ENCODE data around the gene PRR35. TPM values are rescaled to one million over a fixed set of nuclear protein-coding genes. Genes with fewer than 3 reads are reported as not detected.

PRR35 gene
- total RNA-seq: not detected

DNA sequence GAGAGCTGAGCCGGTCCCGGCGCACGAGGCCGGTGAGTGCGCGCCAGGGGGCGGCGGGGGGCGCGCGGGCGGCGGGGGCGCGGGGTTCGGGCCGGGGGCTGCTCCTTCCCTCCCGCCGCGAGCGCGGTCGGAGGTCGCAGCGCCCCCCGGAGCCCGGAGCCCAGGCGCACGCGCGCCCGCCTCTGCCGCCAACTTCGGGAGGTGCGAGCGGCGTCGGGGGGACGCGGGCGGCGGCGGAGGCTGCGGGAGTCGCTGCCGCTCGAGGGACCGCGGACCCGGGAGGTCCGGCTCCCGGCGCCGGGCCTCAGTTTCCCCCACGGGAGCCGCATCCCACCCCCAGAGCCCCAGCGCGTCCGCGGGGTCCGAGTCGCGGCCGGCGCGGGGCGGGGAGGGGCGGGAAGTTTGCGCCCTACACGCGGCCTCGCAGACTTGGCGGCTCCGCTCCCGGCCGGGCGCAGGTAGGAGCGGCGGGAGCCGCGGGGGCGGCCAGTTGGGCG is at the start of gene PRR35:
PRR35 (plus strand) TSS at position 191 of the 497 bp plus-strand sequence. CDS start 2,901 bp downstream, outside the sequence.
- no peak within 1 kb of the TSS for H3K27ac Mint-ChIP-seq
- H3K4me1 Mint-ChIP-seq: no peaks in the 10 kb centered on the region
- H3K4me3 Mint-ChIP-seq: no peak within 1 kb of the TSS
- H3K9me3 Mint-ChIP-seq: no peaks in the 10 kb centered on the region
- H3K27me3 Mint-ChIP-seq: peaks cover 14% of the 10 kb centered on the region
- no peaks in the 10 kb centered on the region for H3K36me3 Mint-ChIP-seq
- DNase-seq: no peak

- no peaks in the 10 kb centered on the region for H3K9me3 Mint-ChIP-seq
- no peak overlapping the region for H3K4me3 Mint-ChIP-seq
- no peak overlapping the region for H3K27ac Mint-ChIP-seq
- H3K36me3 Mint-ChIP-seq: no peaks in the 10 kb centered on the region
- H3K4me1 Mint-ChIP-seq: no peaks in the 10 kb centered on the region
- no peak for DNase-seq
- no peaks in the 10 kb centered on the region for H3K27me3 Mint-ChIP-seq
These were observed 47.4 kb upstream of the PRR35 start for GRCh38 chr16:512802-513201.

GRCh38 chr16:513950-514349 is 46.2 kb upstream of the PRR35 start:
- H3K4me3 Mint-ChIP-seq: no peak overlapping the region
- H3K27me3 Mint-ChIP-seq: no peaks in the 10 kb centered on the region
- H3K27ac Mint-ChIP-seq: no peak overlapping the region
- H3K36me3 Mint-ChIP-seq: no peaks in the 10 kb centered on the region
- no peak for DNase-seq
- H3K4me1 Mint-ChIP-seq: no peaks in the 10 kb centered on the region
- H3K9me3 Mint-ChIP-seq: no peaks in the 10 kb centered on the region

DNA sequence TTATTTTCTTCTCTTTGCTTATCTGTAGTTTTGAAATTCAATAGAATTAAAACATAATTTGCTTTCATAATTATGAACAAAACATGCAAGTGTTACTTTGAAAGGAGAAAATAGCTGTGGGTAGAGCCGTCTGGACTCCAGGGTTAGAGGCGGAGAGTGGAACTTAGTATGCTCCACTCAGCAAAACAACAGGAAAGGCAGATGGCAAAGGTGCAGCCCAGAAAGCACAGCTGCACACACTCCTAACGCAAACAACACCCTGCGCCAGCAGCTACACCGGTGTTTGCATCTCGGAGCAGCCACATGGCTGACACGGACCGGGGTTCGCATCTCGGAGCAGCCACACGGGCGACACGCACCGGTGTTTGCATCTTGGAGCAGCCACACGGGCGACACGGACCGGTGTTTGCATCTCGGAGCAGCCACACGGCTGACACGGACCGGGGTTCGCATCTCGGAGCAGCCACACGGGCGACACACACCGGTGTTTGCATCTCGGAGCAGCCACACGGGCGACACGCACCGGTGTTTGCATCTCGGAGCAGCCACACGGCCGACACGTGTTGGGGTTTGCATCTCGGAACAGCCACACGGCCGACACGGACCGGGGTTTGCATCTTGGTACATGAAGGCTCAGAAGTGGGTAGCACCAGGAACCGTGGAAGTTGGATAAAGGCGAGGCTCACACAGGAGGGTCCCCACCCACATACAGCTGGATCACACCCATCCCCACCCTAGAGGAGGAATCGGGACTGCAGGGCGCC is 44.8 kb upstream of the PRR35 start:
- Mint-ChIP-seq H3K9me3 (no peaks in the 10 kb centered on the region), H3K4me3 (no peak overlapping the region), H3K27ac (no peak overlapping the region), H3K27me3 (no peaks in the 10 kb centered on the region), H3K36me3 (no peaks in the 10 kb centered on the region), H3K4me1 (no peaks in the 10 kb centered on the region)
- DNase-seq: no peak

- Mint-ChIP-seq H3K9me3 (no peaks in the 10 kb centered on the region), H3K4me3 (no peak overlapping the region), H3K4me1 (no peaks in the 10 kb centered on the region), H3K27ac (no peak overlapping the region), H3K36me3 (no peaks in the 10 kb centered on the region), H3K27me3 (no peaks in the 10 kb centered on the region)
- no peak for DNase-seq
These were observed 44.3 kb upstream of the PRR35 start for GRCh38 chr16:515939-516226.

DNA sequence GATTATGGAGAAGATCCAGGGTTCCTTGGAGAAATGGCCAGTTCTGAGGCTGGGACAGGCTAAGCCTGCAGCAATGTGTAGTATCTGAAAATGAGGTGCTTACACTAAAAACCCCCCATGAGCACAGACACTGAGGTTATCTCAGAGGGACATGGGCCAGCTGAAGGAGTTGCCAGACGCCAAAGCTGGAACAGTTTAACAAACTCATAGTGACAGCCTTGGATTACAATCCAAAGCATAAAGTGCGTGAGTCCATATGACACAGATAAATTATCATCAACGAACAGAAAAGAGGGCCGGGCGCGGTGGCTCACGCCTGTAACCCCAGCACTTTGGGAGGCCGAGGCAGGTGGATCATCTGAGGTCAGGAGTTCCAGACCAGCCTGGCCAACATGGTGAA is 43.9 kb upstream of the PRR35 start:
- Mint-ChIP-seq H3K36me3 (no peaks in the 10 kb centered on the region), H3K4me1 (no peaks in the 10 kb centered on the region), H3K27ac (no peak overlapping the region), H3K9me3 (no peaks in the 10 kb centered on the region), H3K4me3 (no peak overlapping the region), H3K27me3 (no peaks in the 10 kb centered on the region)
- no peak for DNase-seq

GRCh38 chr16:518858-519257 is 41.3 kb upstream of the PRR35 start:
- Mint-ChIP-seq H3K36me3 (no peaks in the 10 kb centered on the region), H3K27ac (no peak overlapping the region), H3K9me3 (no peaks in the 10 kb centered on the region), H3K4me1 (peaks cover 2% of the 10 kb centered on the region), H3K4me3 (no peak overlapping the region), H3K27me3 (no peaks in the 10 kb centered on the region)
- DNase-seq: no peak

GRCh38 chr16:519425-519824 is 40.8 kb upstream of the PRR35 start:
- H3K27ac Mint-ChIP-seq: no peak overlapping the region

DNA sequence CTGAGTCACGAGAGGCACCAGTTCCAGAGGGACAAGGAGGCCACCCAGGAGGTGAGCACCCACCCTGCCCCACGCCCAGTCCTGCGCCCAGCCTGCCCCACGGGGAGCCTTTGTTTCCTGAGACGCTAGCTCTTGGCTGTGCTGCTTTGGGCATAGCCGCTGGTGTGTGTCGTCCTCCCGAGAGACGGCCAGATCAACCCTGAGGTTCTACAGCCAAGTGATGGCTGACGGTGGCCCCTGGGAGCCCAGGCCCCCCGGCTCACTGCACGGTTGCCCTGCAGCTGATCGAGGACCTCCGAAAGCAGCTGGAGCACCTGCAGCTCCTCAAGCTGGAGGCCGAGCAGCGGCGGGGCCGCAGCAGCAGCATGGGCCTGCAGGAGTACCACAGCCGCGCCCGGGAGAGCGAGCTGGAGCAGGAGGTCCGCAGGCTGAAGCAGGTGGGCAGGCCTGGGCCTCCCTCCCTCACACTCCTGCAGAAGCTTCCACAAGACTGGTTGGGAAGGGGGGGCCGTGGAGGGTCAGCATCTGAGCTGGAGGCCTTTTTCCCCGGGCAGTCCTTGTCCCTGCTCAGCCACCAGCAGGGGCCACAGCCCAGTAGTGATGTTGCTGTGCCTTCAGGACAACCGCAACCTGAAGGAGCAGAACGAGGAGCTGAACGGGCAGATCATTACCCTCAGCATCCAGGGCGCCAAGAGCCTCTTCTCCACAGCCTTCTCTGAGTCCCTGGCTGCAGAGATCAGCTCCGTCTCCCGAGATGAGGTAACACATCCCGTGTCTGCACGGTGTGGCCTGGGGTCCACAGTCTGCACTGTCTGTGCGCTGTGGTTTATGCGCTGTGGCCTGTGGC is 40.1 kb upstream of the PRR35 start:
- Mint-ChIP-seq H3K27ac (no peak overlapping the region), H3K4me3 (no peak overlapping the region), H3K36me3 (peaks cover under 1% of the 10 kb centered on the region), H3K27me3 (no peaks in the 10 kb centered on the region), H3K4me1 (peaks cover 8% of the 10 kb centered on the region), H3K9me3 (no peaks in the 10 kb centered on the region)
- DNase-seq: no peak

More at GRCh38 chr16:519425-519824, 40.8 kb upstream of the PRR35 start:
- peaks cover 6% of the 10 kb centered on the region for H3K4me1 Mint-ChIP-seq
- H3K36me3 Mint-ChIP-seq: no peaks in the 10 kb centered on the region
- no peak for DNase-seq
- no peaks in the 10 kb centered on the region for H3K9me3 Mint-ChIP-seq
- no peaks in the 10 kb centered on the region for H3K27me3 Mint-ChIP-seq
- no peak overlapping the region for H3K4me3 Mint-ChIP-seq

DNA sequence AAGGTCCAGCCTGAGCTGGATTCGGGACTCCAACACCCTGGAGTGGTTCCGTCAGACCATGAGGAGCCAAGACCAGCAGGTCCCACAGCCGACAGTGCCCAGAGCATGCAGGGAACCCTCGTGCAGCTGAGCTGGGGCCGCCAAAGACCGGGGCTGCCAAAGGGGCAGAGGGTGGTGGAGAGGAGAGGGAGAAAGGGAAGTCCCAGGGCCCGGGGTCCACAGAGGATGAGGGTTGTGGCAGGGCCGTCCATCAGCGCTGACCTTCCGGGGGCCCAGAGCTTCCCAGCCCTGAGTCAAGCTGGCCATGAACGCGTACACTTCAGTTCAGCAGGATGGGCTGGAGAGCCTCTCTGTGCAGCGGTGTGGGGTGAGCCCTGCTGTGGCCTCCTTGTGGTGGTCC is 39.3 kb upstream of the PRR35 start:
- Mint-ChIP-seq H3K9me3 (no peaks in the 10 kb centered on the region), H3K4me3 (no peak overlapping the region), H3K4me1 (peaks cover 16% of the 10 kb centered on the region), H3K27me3 (no peaks in the 10 kb centered on the region), H3K36me3 (peaks cover 5% of the 10 kb centered on the region), H3K27ac (no peak overlapping the region)
- DNase-seq: no peak

DNA sequence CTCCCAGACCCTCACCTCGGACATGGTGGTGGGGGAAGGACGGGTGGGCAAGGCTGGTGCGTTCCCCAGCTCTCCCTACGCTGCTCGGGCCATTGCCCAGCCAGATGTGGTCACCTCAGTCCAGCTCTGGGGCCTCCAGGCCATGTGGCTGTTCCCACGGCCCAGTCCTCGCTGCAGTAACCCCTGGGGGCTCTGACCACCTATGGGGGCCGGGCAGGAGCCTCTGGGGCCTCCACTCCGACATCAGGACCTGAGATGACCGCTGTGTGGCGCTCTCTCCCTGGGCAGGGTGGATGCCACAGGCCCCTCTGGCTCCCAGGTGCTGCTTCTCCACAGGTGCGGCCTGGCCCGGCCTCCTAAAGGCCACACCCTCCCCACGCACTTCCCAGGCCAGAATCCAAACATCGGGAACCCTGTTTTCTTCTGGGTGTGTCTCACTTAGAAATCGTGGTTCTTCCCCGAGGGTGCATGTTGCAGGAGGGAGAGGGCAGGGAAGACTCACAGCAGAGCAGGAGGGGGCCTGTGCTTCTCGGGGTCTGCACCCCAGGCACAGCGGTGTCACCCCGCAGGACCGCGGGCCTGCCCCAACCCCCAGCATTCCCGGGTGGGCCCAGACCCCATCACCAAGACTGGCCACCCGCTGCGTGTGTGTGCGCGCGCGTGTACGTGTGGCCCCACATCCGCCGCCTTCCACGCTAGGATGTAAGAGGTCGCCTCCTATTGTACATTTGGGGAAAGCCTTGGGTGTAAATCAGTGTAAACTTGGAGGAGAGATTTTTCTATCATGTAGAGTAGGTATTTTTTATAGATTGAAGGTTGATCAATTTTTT is 38.6 kb upstream of the PRR35 start:
- no peak overlapping the region for H3K27ac Mint-ChIP-seq
- H3K36me3 Mint-ChIP-seq: peaks cover 5% of the 10 kb centered on the region
- no peak overlapping the region for H3K4me3 Mint-ChIP-seq
- peaks cover 17% of the 10 kb centered on the region for H3K4me1 Mint-ChIP-seq
- DNase-seq: no peak
- H3K27me3 Mint-ChIP-seq: no peaks in the 10 kb centered on the region
- H3K9me3 Mint-ChIP-seq: no peaks in the 10 kb centered on the region

DNA sequence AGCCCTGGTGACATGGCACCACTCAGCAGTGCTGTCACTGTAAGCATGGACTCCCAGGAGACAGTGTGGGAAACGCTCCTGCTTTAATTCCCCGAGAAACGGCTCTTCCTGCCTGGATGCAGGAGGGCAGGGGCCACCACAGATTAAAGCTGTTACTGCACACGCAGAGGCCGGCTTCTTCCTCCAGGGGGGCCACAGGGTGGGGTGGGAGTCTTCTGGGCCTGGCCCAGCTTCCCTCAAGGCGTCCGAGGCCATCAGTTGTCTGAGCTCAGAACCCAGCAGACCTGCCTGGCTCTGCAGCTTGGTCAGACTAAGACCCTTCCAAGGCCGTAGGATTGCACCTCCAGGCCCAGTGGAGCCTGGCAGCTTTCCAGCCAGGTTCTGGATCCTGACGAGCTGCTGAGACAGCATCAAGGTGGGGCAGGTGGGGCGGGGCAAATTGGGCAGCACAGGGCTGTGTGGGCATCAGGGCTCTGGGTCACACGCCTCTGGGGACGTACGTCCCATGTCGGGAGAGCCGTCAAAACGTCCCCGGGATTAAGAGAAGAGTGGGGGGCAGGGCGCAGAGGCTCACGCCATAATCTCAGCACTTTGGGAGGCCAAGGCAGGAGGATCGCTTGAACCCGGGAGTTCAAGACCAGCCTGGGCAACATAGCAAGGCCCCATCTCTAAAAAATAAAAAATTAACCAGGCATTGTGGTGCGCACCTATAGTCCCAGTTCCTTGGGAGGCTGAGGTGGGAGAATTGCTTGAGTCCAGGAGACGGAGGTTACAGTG is 37.7 kb upstream of the PRR35 start:
- Mint-ChIP-seq H3K9me3 (no peaks in the 10 kb centered on the region), H3K4me1 (peaks cover 17% of the 10 kb centered on the region), H3K27ac (no peak overlapping the region), H3K4me3 (no peak overlapping the region), H3K27me3 (no peaks in the 10 kb centered on the region), H3K36me3 (peaks cover 5% of the 10 kb centered on the region)
- no peak for DNase-seq

DNA sequence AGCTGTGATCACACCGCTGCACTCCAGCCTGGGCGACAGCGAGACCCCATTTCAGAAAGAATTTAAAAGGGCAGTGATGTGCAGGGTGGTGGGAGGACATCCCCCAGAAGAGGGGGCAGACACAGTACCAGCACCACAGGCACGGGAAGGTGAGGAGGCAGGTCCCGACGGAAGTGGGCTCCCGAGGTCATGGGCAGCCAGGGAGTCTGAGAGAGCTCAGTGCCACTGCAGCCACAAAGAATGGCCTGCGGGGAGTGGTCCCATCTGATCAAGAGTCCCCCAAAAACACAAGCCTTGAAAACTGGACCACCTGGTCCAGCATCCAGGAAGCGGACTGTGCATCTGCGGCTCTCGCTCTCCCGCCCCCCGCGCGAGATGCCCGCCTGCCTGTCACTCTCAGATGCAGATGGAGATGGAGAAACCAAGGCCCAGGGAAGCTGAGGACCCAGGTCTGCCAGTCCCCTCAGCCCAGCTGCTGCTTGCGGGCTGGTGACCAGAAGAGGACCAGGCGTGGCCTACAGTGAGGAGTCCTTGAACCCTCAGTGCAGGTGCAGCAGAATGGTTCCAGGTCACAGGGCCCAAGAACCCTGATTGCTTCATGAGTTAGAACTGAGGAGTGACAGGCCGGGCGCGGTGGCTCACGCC is 37.0 kb upstream of the PRR35 start:
- Mint-ChIP-seq H3K9me3 (no peaks in the 10 kb centered on the region), H3K4me3 (no peak overlapping the region), H3K4me1 (peaks cover 17% of the 10 kb centered on the region), H3K36me3 (peaks cover 5% of the 10 kb centered on the region), H3K27me3 (no peaks in the 10 kb centered on the region), H3K27ac (peak overlapping the region; percentile 42)
- no peak for DNase-seq
